A673 (cell line): ENCODE results near the gene BAZ1A. TPM values are rescaled to one million over a fixed set of nuclear protein-coding genes. Genes with fewer than 3 reads are reported as not detected.

ENCODE experiments used
- BruUV-seq: library from RNA; stranded (reverse); fragments of 400-500 nt; replicated peaks from 2 replicates; lab custom pipeline; 2021; lab: Mats Ljungman, UMichigan
- CTCF ChIA-PET: fragments of 300-600 bp; sonication (Branson Sonifier 250); formaldehyde crosslinking; loops from one replicate; lab custom pipeline; 2022; ENCODE audit warnings: antibody characterized with exemption; lab: Charles Lee
- POLR2A ChIA-PET: fragments of 300-600 bp; sonication (Branson Sonifier 250); formaldehyde crosslinking; loops from one replicate; lab custom pipeline; 2022; ENCODE audit warnings: antibody characterized with exemption; ENCODE audit not compliant: low non-redundant PET; lab: Charles Lee
- DNase-seq: peaks from one replicate; pipeline ENCODE4 v3.0.0-alpha.2; 2015; ENCODE audit warnings: low spot score
- H3K27ac ChIP-seq: fragments of 200-600 bp; sonication (generic); 2 replicates; pipeline ENCODE4 v1.5.1; 2016; ENCODE audit warnings: mixed run types, low read depth, mild to moderate bottlenecking, mixed read lengths, antibody characterized with exemption, low read length; ENCODE audit not compliant: poor library complexity, severe bottlenecking
- H3K27me3 ChIP-seq: fragments of 200-600 bp; sonication (generic); replicated peaks from 2 replicates; pipeline ENCODE4 v1.6.1; 2017; ENCODE audit warnings: mixed run types, low read depth, mild to moderate bottlenecking, mixed read lengths, antibody characterized with exemption, low read length; ENCODE audit not compliant: insufficient read depth, poor library complexity
- H3K36me3 ChIP-seq: fragments of 200-600 bp; sonication (generic); 2 replicates; pipeline ENCODE4 v1.6.1; 2016; ENCODE audit warnings: mixed run types, mild to moderate bottlenecking, mixed read lengths, antibody characterized with exemption, low read length; ENCODE audit not compliant: insufficient read depth, poor library complexity, severe bottlenecking
- H3K4me1 ChIP-seq: fragments of 200-600 bp; sonication (generic); 2 replicates; pipeline ENCODE4 v1.6.1; 2017; ENCODE audit warnings: mixed run types, mild to moderate bottlenecking, mixed read lengths, antibody characterized with exemption, low read length; ENCODE audit not compliant: insufficient read depth, poor library complexity, severe bottlenecking
- H3K4me3 ChIP-seq: fragments of 200-600 bp; sonication (generic); 2 replicates; pipeline ENCODE4 v1.5.1; 2016; ENCODE audit warnings: low read depth, mixed run types, mild to moderate bottlenecking, mixed read lengths, low read length; ENCODE audit not compliant: poor library complexity, severe bottlenecking
- H3K9me3 ChIP-seq: fragments of 200-600 bp; sonication (generic); 2 replicates; pipeline ENCODE4 v1.6.1; 2016; ENCODE audit warnings: mixed run types, low read depth, mild to moderate bottlenecking, mixed read lengths, antibody characterized with exemption, low read length; ENCODE audit not compliant: poor library complexity, severe bottlenecking
- EZH2 ChIP-seq: fragments of 200-600 bp; sonication (generic); IDR thresholded peaks from 2 replicates; pipeline ENCODE4 v1.6.1; 2017; ENCODE audit warnings: borderline replicate concordance, low read depth, mild to moderate bottlenecking, mixed read lengths, antibody characterized with exemption, low read length; ENCODE audit not compliant: poor library complexity, severe bottlenecking
- intact Hi-C: fragments of 100-400 bp; cut with micrococcal nuclease; formaldehyde crosslinking; loops from one replicate; pipeline ENCODE4 v1.10.0; 2022; ENCODE audit not compliant: unreplicated experiment
- total RNA-seq: library from RNA; stranded (reverse); gene quantifications from 2 replicates; pipeline ENCODE4 v1.2.3, GENCODE V29; 2021
- TF ChIP-seq, protein P1 (sequence below): fragments of 300-800, 200-600 bp; sonication (generic); conservative IDR thresholded peaks from 2 replicates; pipeline ENCODE4 v1.5.1; 2017; ENCODE audit warnings: low read depth, mild to moderate bottlenecking, antibody characterized with exemption, low read length, moderate library complexity, mixed read lengths

The BAZ1A gene
- total RNA-seq, 1 experiment from 2014 or later, result 70.3 TPM

DNA sequence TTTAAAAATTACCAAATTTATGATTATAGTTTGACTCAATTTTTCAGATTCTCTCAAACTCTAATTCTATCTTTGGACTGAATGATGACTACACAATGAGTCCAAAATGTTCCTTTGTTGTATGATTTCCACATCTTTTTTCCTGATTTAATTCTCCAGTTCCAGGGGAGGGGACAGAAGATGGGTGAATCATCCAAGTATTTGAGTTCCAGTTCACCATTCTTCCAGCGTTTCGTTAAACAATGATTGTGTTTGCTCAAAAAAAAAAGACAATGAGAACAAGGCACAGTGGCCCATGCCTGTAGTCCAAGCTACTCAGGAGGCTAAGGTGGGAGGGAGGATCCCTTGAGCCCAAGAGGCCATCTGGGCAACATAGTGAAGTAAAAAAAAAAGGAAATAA, 23.8 kb downstream of the BAZ1A start:
- H3K27ac ChIP-seq, result no peak overlapping the region
- DNase-seq, result no peak
- no TSS peak for BruUV-seq
- intact Hi-C loops, result no loop called here
- H3K4me1 ChIP-seq, result no peaks in the 10 kb centered on the region
- TF ChIP-seq, protein P1, sequence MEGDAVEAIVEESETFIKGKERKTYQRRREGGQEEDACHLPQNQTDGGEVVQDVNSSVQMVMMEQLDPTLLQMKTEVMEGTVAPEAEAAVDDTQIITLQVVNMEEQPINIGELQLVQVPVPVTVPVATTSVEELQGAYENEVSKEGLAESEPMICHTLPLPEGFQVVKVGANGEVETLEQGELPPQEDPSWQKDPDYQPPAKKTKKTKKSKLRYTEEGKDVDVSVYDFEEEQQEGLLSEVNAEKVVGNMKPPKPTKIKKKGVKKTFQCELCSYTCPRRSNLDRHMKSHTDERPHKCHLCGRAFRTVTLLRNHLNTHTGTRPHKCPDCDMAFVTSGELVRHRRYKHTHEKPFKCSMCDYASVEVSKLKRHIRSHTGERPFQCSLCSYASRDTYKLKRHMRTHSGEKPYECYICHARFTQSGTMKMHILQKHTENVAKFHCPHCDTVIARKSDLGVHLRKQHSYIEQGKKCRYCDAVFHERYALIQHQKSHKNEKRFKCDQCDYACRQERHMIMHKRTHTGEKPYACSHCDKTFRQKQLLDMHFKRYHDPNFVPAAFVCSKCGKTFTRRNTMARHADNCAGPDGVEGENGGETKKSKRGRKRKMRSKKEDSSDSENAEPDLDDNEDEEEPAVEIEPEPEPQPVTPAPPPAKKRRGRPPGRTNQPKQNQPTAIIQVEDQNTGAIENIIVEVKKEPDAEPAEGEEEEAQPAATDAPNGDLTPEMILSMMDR, result no peak
- TF ChIP-seq EZH2, result no peak
- CTCF ChIA-PET, result no interaction called here
- H3K9me3 ChIP-seq, result no peaks in the 10 kb centered on the region
- H3K27me3 ChIP-seq, result no peaks in the 10 kb centered on the region
- no peak overlapping the region for H3K4me3 ChIP-seq
- POLR2A ChIA-PET, result no interaction called here
- H3K36me3 ChIP-seq, result peaks cover 17% of the 10 kb centered on the region

GRCh38 chr14:34845869-34846268, 29.3 kb downstream of the BAZ1A start:
- POLR2A ChIA-PET, result no interaction called here
- no TSS peak for BruUV-seq

GRCh38 chr14:34843011-34843554, 32.1 kb downstream of the BAZ1A start:
- no peaks in the 10 kb centered on the region for H3K27me3 ChIP-seq
- H3K4me3 ChIP-seq, result no peak overlapping the region
- ChIA-PET CTCF (no interaction called here), POLR2A (no interaction called here)
- TF ChIP-seq, protein P1, result no peak
- TF ChIP-seq EZH2, result no peak
- peaks cover 10% of the 10 kb centered on the region for H3K4me1 ChIP-seq
- intact Hi-C loops, result no loop called here
- H3K9me3 ChIP-seq, result no peaks in the 10 kb centered on the region
- peak; percentile 55 for DNase-seq
- H3K27ac ChIP-seq, result peak overlapping the region; percentile 59
- H3K36me3 ChIP-seq, result no peaks in the 10 kb centered on the region
- no TSS peak for BruUV-seq

More at GRCh38 chr14:34845869-34846268, 29.3 kb downstream of the BAZ1A start:
- CTCF ChIA-PET, result no interaction called here
- Histone ChIP-seq H3K4me1 (peaks cover 10% of the 10 kb centered on the region), H3K27me3 (no peaks in the 10 kb centered on the region), H3K27ac (no peak overlapping the region), H3K4me3 (no peak overlapping the region), H3K36me3 (no peaks in the 10 kb centered on the region), H3K9me3 (no peaks in the 10 kb centered on the region)
- no peak for DNase-seq
- intact Hi-C loops, result no loop called here
- TF ChIP-seq, protein P1, result no peak
- no peak for TF ChIP-seq EZH2
